GM18517 (cell line): ENCODE results near the gene TRIM60.
"Not testable (repeated sequence)": the region's sequence is repeated elsewhere in the genome, so short reads cannot be mapped to it uniquely, and the experiment has no call there.

ENCODE experiments used
- ATAC-seq: cut with Tn5 transposase; IDR thresholded peaks from one replicate; pipeline ENCODE4 v1.9.1; 2021; ENCODE audit warnings: mild to moderate bottlenecking, moderate library complexity; ENCODE audit not compliant: unreplicated experiment

Gene TRIM60

DNA sequence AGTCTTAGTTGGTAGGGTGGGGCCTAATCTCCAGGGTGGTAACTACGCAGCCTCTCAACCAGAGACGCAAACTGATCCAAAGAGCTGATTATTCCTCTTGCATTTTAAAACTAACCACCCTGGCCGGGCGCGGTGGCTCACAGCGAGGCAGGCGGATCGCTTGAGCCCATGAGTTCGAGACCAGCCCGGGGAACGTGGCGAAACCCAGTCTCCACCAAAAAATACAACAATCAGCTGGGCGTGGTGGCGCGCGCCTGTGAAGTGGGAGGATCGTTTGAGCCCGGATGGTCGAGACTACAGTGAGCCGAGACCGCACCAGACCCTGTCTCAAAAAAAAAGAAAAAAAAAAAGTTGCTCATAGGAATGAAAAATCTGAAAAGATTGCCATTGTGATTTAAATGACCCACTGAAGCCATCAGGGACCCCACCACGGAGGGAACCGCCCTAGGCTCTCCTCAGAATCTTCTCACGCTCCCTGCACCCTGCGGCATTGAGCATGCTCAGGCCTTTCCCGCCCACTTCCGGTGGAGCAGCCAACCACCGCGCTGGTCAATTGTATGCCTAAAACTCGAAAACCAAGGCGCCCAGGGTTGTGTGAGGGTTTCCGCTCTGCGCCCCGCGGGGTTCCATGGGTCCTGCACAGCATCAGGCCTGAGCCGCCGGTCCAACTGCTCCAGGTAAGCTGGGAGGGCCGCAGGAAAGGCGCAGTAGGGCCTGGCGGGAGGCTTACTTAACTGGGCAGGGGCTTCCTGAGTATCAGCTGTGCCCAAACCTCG is at the start of gene TRIM60:
TSS of gene TRIM60 (plus strand) at position 564 of the 776 bp plus-strand sequence. CDS start 8,074 bp downstream, outside the sequence.
- no peak for ATAC-seq

DNA sequence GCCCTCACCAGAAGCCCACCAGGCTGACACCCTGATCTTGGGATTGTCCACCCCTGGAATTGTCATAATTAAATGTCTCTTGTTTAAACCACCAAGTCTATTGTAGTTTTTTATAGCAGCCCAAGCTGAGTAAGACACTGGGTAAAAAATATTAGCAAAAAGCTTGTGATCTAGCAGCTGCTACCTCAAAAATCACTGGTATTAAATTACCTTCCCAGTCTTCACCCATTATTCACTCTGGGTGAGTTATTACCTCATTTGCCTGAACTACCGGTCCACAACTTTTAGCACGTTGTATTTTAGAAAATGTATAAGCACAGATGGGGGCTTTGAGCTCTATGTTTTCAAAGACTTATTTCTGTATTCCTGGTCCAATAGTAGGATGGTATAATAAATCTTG is 42.3 kb upstream of the TRIM60 start:
- ATAC-seq = no peak

DNA sequence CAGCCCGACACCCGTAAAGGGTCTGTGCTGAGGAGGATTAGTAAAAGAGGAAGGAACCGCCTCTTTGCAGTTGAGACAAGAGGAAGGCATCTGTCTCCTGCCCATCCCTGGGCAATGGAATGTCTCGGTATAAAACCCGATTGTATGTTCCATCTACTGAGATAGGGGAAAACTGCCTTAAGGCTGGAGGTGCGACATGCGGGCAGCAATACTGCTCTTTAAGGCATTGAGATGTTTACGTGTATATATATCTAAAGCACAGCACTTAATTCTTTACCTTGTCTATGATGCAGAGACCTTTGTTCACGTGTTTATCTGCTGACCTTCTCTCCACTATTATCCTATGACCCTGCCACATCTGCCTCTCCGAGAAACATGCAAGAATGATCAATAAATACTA is 41.0 kb upstream of the TRIM60 start:
- not testable (repeated sequence) for ATAC-seq

DNA sequence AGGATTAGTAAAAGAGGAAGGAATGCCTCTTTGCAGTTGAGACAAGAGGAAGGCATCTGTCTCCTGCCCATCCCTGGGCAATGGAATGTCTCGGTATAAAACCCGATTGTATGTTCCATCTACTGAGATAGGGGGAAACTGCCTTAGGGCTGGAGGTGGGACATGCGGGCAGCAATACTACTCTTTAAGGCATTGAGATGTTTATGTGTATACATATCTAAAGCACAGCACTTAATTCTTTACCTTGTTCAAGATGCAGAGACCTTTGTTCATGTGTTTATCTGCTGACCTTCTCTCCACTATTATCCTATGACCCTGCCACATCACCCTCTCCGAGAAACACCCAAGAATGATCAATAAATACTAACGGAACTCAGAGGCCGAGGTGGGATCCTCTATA is 35.7 kb upstream of the TRIM60 start:
- ATAC-seq = not testable (repeated sequence)

DNA sequence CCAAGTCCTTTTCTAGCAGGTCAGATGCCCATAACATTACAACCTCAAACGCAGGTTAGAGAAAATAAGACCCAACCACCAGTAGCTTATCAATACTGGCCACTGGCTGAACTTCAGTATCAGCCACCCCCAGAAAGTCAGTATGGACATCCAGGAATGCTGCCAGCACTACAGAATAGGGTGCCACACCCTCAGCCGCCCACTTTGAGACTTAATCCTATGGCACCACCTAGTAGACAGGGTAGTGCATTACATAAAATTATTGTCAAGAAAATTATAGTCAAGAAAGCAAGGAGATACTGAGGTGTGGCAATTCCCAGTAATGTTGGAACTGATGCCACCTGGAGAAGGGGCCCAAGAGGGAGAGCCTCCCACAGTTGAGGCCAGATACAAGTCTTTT is 34.5 kb upstream of the TRIM60 start:
- ATAC-seq = no peak

DNA sequence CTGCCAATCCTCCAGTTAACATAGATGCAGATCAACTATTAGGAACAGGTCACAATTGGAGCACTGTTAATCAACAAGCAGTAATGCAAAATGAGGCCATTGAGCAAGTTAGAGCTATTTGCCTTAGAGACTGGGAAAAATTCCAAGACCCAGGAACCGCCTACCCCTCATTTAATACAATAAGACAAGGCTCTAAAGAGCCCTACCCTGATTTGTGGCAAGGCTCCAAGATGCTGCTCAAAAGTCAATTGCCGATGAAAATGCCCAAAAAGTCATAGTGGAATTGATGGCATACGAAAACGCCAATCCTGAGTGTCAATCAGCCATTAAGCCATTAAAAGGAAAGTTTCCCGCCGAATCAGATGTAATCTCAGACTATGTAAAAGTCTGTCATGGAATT is 33.9 kb upstream of the TRIM60 start:
- no peak for ATAC-seq

DNA sequence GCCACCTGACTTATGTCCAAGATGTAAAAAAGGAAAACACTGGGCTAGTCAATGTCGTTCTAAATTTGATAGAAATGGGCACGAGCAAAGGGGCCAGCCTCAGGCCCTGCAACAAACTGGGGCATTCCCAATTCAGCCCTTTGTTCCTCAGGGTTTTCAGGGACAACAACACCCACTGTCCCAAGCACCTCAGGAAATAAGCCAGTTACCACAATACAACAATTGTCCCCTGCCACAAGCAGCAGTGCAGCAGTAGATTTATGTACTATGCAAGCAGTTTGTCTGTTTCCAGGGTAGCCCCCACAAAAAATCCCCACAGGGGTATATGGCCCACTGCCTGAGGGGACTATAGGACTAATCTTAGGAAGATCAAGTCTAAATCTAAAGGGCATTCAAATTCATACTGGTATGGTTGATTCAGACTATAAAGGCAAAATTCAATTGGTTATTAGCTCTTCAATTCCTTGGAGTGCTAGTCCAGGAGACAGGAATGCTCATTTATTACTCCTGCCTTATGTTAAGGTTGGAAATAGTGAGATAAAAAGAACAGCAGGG is 33.2 kb upstream of the TRIM60 start:
- ATAC-seq = not testable (repeated sequence)

DNA sequence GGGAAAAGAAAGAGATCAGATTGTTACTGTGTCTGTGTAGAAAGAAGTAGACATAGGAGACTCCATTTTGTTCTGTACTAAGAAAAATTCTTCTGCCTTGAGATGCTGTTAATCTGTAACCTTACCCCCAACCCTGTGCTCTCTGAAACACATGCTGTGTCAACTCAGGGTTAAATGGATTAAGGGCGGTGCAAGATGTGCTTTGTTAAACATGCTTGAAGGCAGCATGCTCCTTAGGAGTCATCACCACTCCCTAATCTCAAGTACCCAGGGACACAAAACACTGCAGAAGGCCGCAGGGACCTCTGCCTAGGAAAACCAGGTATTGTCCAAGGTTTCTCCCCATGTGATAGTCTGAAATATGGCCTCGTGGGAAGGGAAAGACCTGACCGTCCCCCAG is 29.8 kb upstream of the TRIM60 start:
- not testable (repeated sequence) for ATAC-seq

DNA sequence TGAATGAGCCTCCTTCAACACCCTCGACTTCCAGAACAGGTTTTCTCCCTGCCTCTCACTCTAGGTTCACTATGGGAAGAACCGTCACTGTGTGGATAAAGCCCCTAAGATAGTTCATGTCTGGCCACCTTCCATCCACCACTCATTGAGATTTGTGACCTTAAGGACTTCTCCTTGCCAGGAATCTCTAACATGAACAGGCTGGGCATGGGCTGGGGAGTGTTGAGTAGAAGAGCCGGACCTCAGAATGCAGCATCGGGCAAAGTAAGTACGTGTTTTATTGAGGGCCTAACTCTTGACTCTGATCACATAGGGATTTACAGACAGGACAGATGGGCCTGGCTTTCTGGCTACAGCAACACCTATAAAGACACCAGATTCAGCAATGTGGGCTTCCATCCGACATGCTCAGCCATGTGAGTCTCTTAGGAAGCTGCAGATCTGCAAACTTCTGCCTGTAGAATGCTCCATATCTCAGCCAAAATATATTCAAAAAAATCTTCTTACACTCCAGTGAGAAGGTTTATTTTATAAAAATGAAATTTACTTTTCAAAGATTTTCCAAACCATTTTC is 26.4 kb upstream of the TRIM60 start:
- no peak for ATAC-seq

DNA sequence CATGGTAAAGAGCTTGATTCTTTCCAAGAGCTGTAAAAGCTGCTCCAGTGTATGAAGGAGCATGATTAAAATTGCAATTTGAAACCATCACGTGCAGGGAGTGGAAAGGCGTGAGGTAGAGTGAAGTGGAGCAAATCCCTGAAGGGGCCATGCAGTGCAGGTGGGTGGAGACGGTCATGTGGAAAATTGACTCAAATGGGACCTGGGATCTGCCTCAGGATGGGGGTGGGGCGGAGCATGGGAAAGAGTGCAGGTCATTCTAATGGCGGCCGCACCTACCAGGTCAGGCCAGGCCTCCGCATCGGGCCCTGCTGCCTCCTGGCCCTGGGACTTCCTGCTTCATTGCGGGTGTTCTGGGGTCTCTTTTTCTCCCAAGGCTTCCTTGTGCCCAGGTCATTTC is 25.3 kb upstream of the TRIM60 start:
- ATAC-seq = no peak

DNA sequence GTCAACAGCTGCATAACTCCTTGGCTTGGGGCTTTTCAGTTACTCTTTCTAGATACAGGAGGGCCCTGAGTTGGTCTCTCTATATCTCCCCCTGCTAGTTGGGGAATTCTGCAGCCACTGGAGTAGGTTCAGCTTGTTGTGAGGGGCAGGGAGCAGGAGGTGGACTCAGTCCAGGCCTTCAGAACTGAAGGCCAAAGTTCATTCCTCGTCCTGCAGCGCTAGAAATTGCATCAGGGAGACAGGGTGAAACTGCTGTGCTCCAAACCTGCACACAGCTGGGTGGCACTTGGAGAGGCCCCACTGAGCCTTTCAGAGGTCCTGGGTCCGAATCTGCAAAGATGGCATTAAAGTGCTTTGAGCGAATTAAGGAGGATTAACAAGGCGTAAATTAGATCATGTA is 24.9 kb upstream of the TRIM60 start:
- ATAC-seq = no peak

DNA sequence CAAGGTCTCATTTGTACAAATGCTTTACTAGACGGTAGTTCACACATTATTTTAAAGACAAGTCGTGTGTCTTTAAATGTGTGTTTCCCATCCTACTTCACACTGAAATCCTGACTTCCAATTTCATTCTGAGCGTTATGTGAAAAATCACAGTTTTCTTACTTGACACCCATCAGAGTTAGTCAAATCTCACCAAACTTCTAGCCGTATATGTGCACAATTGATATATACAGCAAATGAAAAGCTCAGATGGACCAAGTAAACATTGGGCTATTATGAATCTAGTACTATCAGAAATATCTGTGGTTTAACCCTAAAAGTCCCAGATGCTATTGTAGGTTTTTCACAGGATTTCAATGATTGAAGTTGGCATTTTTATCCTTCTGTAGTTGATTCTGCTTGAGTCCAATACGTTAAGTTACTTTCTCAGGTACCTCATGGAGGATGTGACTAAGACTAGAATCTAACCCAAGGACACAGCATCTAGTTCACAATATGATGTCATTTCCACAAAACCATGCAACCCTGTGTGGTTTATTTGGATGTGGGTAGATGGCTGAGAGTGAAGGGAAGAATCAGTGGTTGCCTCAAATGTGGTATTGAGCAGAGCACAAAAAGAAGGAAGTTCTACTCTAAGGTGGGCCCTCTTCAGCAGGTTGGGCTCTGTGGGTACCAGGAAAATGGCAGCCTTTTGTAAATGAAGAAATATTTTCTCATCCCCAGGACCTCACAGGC is 22.1 kb upstream of the TRIM60 start:
- no peak for ATAC-seq

DNA sequence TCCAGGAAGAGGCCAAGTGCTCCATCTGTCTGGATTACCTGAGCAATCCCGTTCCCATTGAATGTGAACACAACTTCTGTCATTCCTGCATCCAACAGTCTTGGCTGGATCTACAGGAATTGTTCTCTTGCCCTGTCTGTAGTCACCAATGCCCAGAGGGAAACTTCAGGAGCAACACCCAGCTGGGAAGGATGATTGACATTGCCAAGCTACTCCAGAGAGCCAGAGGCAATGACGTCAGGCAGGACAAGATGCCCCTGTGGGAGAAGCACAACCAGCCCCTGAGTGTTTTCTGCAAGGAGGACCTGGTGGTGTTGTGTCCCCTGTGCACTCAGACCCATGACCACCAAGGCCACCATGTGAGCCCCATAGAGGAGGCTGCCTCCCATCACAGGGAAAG is 21.3 kb upstream of the TRIM60 start:
- no peak for ATAC-seq

DNA sequence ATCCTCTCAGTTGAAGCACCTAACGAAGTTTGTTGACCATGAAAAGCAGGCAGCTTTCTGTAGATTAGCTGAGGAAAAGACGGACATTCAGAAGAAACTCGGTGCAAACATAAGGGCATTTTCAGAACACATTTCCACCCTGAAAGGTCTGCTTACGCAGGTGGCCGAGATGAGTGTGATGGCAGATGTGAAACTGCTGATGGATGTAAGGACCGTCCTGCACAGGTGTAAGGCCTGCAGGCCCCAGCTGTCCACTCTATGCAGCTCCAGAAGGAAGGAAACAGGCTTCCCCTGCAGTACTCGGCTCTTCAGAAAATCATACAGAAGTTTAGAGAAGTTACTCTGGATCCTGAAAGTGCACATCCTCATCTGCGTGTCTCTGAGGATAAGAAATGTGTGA is 20.8 kb upstream of the TRIM60 start:
- ATAC-seq = no peak

DNA sequence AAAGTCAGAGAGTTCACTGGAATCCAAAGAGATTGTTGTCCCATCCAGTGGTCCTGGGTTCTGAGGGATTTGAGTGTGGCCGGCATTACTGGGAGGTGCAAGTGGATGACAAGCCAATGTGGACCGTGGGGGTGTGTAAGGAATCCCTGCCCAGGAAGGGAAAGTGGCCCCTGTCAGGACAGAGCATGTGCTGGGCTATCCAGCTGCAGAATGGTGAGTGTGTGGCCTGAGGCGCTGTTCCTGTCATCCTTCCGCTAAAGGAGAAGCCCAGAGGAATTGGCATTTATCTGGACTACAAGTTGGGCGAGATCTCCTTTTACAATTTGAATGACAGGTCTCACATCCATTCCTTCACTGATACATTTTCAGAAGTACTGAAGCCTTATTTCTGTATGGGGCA is 20.4 kb upstream of the TRIM60 start:
- ATAC-seq = no peak

DNA sequence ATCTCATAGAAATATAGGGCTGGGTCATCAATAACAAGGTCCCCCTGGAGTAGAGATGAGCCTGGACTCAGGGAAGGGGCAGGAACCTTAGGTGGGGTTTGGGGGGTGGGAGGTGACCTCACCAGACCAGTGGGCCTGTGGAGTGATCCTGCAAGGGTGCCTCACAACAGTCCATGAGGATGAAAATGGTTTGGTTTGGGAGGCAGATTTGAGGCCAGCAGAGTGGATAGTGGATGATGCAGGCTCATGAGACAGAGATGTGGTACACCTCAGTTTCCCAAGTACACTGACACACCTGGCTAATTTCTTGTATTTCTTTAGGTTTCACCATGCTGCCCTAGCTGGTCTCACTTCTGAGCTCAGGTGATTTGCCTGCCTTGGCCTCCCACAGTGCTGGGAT is 18.1 kb upstream of the TRIM60 start:
- ATAC-seq = no peak

DNA sequence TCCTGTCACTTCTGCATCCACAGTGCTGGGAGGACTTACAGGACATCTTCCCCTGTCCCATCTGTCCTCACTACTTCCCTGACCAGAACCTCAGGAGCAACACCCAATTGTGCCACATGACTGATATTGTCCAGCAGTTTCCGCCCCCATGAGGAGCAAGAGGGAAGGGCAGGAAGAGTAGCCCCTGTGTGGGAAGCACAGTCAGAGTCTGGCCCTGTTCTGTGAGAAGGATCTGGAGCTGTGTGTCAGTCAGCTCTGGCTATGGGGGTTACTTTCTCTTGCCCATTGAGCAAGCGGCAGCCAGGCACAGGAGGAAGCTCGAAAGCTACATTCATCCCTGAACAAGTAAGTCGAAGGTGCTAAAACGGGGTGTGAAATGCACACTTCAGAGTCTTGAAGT is 14.8 kb upstream of the TRIM60 start:
- ATAC-seq = no peak

DNA sequence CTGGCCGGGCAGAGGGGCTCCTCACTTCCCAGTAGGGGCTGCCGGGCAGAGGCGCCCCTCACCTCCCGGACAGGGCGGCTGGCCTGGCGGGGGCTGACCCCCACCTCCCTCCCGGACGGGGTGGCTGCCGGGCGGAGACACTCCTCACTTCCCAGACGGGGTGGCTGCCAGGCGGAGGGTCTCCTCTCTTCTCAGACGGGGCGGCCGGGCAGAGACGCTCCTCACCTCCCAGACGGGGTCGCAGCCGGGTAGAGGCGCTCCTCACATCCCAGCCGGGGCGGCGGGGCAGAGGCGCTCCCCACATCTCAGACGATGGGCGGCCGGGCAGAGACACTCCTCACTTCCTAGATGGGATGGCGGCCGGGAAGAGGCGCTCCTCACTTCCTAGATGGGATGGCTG is 11.8 kb upstream of the TRIM60 start:
- ATAC-seq = not testable (repeated sequence)

DNA sequence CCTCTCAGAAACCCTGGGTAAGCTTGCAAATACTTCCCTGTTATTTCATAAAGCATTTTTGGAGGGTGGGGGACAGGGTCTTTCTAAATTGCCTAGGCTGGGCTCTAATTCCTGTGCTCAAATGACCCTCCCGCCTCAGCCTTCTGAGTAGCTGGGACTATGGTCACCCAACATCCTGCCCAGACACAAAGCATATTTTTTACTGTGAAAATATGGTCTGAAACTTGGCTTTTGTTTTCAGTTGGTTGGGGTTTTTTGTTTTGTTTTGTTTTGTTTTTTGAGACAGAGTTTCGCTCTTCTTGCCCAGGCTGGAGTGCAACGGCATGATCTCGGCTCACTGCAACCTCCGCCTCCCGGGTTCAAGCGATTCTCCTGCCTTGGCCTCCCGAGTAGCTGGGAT is 6.0 kb upstream of the TRIM60 start:
- not testable (repeated sequence) for ATAC-seq

DNA sequence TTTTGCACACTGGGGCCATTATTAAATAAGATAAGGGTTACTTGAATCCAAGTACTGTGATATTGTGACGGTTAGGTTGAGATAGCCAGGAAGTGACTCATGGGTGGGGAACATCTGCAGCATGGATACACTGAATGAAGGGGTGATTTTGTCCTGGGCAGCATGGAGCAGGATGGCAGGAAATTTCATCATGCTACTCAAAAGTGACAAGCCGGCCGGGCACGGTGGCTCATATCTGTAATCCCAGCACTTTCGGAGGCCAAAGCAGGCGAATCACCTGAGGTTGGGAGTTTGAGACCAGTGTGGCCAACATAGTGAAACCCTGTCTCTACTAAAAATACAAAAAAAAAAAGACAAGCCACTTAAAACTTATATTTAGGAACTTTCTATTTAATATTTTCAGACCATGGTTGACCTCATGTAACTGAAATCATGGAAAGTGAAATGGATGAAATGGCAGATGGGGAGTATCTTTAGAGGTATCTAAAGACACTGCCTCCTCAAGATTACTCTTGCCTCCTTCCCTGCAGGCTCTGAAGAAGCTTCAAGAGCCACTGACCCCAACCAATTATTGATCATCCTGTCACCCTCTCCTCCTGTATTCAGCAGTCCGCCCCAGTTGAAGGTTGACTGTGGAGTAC is 3.9 kb upstream of the TRIM60 start:
- ATAC-seq = no peak

DNA sequence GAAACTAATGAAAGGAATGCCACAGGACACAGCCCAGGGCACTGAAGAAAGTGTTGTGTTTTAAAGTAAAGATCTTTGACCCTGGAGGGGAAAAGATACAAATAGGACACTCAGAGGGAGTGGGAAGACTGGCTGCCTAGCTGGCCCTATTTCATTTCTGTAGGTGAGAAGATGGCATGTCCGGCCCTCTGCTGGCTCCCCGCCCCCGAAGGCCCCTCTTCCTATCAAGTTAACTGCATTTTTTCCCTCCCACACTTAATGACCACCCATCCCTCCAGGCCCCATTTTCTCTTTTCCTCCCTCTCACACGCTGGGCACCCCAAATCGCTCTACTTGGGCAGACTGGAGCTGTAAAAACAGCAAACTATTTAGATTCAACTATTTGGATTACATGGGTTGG is 16.4 kb downstream of the TRIM60 start:
- no peak for ATAC-seq
